Transverse colon (tissue), 3 donors: ENCODE measurements around the gene TLCD3B.

Experiments used
- CTCF ChIP-seq, 5 experiments: fragments of 200-600 bp in 3 of 5; fragments of 450-650 bp in 2 of 5; sonication (generic) in 3 of 5; IDR thresholded peaks; 1 replicate in 2 of 5; 2 replicates in 3 of 5; pipeline ENCODE4 v1.5.1; 2016 to 2017; ENCODE audit warnings: antibody characterized with exemption in 5 of 5, inconsistent platforms in 3 of 5, mild to moderate bottlenecking in 2 of 5, moderate library complexity in 1 of 5
- EP300 ChIP-seq: sonication (generic); formaldehyde crosslinking; IDR thresholded peaks from one replicate; pipeline ENCODE4 v1.6.1; 2017; ENCODE audit warnings: antibody characterized with exemption, low read depth
- POLR2A ChIP-seq: fragments of 450-650 bp; IDR thresholded peaks from one replicate; pipeline ENCODE4 v1.6.1; 2016; ENCODE audit warnings: antibody characterized with exemption, mild to moderate bottlenecking, moderate library complexity

DNA sequence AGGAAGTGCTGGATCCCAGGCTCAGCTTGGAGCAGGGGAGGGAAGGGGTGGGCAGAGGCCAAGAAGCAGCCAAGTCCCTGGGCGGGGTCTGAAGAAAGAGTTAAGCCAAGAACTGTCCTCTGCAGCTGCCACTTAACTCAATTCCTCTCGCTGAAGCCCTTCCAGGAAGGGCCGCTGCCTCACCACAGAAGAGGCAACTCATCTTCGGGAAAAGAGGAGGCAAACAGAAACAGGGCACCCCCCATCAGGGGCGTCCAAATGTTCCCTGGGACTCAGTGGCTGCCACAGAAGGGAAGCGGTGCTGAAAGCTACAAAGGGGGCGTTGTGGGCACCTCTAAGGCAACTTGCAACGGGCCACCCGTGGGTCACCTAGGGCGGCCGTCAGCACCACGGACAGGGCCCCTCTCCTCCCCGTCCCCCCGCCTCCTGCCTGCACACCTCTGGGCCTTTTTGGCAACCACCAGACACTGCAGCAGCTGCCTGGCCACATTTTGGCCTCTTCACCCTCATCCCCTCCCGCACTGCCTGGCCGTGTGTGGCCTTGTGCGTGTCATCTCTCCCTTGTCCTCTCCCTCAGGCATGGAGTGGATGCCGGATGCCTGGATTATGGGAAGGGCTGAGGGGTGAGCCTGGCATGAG, 2.5 kb downstream of the TLCD3B start:
- TF ChIP-seq CTCF (IDR thresholded peaks at IDR 0.05) (no peak), POLR2A (no peak), EP300 (no peak)
